ENCODE data around the gene EPHA4.

EPHA4 gene

DNA sequence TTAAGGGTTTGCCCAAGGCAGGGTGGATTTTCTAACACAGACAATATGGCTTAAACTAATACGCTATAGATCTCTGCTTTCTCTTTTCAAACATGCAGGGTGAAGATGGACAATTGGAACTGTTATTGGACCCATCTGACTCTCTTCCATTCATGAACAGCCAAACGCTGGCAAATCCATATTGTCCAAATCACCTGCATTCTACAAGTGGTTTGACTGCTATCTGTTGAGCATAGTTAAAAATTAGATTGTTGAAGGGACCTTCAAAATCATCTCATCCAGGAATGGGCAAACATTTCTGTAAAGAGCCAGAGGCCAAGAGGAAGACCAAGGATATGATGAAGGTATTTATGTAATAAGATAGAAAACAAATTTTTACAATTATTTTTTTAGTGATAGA is 65.6 kb downstream of the EPHA4 start:
- TF ChIP-seq, protein P1, sequence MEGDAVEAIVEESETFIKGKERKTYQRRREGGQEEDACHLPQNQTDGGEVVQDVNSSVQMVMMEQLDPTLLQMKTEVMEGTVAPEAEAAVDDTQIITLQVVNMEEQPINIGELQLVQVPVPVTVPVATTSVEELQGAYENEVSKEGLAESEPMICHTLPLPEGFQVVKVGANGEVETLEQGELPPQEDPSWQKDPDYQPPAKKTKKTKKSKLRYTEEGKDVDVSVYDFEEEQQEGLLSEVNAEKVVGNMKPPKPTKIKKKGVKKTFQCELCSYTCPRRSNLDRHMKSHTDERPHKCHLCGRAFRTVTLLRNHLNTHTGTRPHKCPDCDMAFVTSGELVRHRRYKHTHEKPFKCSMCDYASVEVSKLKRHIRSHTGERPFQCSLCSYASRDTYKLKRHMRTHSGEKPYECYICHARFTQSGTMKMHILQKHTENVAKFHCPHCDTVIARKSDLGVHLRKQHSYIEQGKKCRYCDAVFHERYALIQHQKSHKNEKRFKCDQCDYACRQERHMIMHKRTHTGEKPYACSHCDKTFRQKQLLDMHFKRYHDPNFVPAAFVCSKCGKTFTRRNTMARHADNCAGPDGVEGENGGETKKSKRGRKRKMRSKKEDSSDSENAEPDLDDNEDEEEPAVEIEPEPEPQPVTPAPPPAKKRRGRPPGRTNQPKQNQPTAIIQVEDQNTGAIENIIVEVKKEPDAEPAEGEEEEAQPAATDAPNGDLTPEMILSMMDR (conservative IDR thresholded peaks at IDR 0.05; ENCODE audit: low read depth, low read length) = no peak
- no peaks in the 10 kb centered on the region for H3K79me2 ChIP-seq (ENCODE audit: insufficient read depth, low read depth)
- no peak overlapping the region for H2AFZ ChIP-seq (ENCODE audit: low read depth)
- no peaks in the 10 kb centered on the region for H3K4me1 ChIP-seq (ENCODE audit: low read depth, poor library complexity, severe bottlenecking)
- H3K4me2 ChIP-seq = no peak overlapping the region
- H3K36me3 ChIP-seq (ENCODE audit: insufficient read depth) = no peaks in the 10 kb centered on the region
- H3K9ac ChIP-seq = no peak overlapping the region
- H3K4me3 ChIP-seq (IDR thresholded peaks at IDR 0.05; ENCODE audit: insufficient read depth, low read depth, low read length) = no peak overlapping the region
- no peaks in the 10 kb centered on the region for H4K20me1 ChIP-seq (ENCODE audit: insufficient read depth)
- no peaks in the 10 kb centered on the region for H3K27me3 ChIP-seq (ENCODE audit: insufficient read depth, low read depth)
- H3K27ac ChIP-seq = no peak overlapping the region

DNA sequence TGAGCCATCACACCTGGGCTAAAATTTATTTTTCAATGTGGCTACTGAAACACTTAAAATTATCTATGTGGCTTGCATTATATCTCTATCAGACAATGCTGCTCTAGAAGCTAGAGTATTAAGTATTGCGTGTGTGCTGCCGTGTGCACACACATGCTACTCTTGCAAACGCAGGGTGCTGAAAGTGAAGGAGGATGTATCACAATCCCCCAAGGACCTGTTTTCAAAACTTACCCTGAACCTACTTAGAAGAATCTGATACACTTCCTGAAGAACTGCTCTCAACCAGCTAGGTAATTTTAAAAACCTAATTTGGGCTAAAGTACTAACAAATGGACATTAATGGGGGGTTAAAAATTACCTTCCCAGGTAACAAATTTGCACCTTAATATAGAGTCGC is 66.5 kb downstream of the EPHA4 start:
- TF ChIP-seq, protein P1 (conservative IDR thresholded peaks at IDR 0.05; ENCODE audit: low read depth, low read length) = no peak

DNA sequence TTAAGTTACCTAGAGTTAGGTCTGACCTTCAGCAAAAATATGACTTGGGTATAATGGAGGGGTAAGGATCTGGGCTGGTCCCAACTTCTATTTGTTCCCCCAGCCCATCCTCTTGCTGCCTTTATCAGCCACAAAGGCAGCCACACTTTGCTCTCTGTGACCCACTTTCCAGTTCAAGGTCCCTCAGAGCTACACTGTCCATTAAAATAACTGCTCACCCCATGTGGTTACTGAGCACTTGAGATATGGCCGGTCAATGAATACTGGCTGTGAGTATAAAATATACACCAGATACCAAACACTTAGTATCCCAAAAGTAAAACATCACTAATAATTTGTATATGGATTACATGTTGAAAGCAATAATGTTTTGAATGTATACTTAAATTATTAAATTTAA is 67.2 kb downstream of the EPHA4 start:
- TF ChIP-seq, protein P1 (conservative IDR thresholded peaks at IDR 0.05; ENCODE audit: low read depth, low read length) = no peak
- Histone ChIP-seq H3K4me2 (no peak overlapping the region), H4K20me1 (ENCODE audit: insufficient read depth) (no peaks in the 10 kb centered on the region), H2AFZ (ENCODE audit: low read depth) (no peak overlapping the region), H3K27me3 (ENCODE audit: insufficient read depth, low read depth) (no peaks in the 10 kb centered on the region), H3K4me3 (IDR thresholded peaks at IDR 0.05; ENCODE audit: insufficient read depth, low read depth, low read length) (no peak overlapping the region), H3K9ac (no peak overlapping the region), H3K79me2 (ENCODE audit: insufficient read depth, low read depth) (no peaks in the 10 kb centered on the region), H3K27ac (no peak overlapping the region), H3K36me3 (ENCODE audit: insufficient read depth) (no peaks in the 10 kb centered on the region), H3K4me1 (ENCODE audit: low read depth, poor library complexity, severe bottlenecking) (no peaks in the 10 kb centered on the region)

More for the DNA sequence above, 66.5 kb downstream of the EPHA4 start:
- H4K20me1 ChIP-seq (ENCODE audit: insufficient read depth) = no peaks in the 10 kb centered on the region
- H3K27me3 ChIP-seq (ENCODE audit: insufficient read depth, low read depth) = no peaks in the 10 kb centered on the region
- H2AFZ ChIP-seq (ENCODE audit: low read depth) = no peak overlapping the region
- H3K4me1 ChIP-seq (ENCODE audit: low read depth, poor library complexity, severe bottlenecking) = no peaks in the 10 kb centered on the region
- no peaks in the 10 kb centered on the region for H3K36me3 ChIP-seq (ENCODE audit: insufficient read depth)
- no peak overlapping the region for H3K4me2 ChIP-seq
- H3K79me2 ChIP-seq (ENCODE audit: insufficient read depth, low read depth) = no peaks in the 10 kb centered on the region
- H3K27ac ChIP-seq = no peak overlapping the region
- H3K9ac ChIP-seq = no peak overlapping the region
- H3K4me3 ChIP-seq (IDR thresholded peaks at IDR 0.05; ENCODE audit: insufficient read depth, low read depth, low read length) = no peak overlapping the region

DNA sequence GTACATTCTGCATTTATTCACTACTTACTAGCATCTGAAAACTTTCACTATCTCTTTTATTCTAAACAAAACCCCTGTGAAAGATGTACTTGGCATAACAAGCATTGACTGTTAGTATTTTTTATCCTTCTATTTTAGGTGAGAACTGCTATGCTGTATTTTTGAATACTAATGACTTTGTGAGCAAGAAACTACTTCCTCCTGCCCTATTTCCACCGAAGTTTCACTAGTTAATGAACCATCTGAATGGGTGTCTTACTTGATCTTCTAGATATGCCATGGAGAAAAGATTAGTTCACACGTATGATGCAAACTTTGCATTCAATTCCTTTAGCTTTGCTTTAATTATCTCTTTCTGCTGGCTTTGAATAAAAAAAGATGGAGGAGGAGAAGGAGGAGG is 68.1 kb downstream of the EPHA4 start:
- no peak overlapping the region for H3K4me3 ChIP-seq (IDR thresholded peaks at IDR 0.05; ENCODE audit: insufficient read depth, low read depth, low read length)
- no peaks in the 10 kb centered on the region for H3K36me3 ChIP-seq (ENCODE audit: insufficient read depth)
- H2AFZ ChIP-seq (ENCODE audit: low read depth) = no peak overlapping the region
- no peaks in the 10 kb centered on the region for H4K20me1 ChIP-seq (ENCODE audit: insufficient read depth)
- H3K79me2 ChIP-seq (ENCODE audit: insufficient read depth, low read depth) = no peaks in the 10 kb centered on the region
- no peak overlapping the region for H3K27ac ChIP-seq
- no peaks in the 10 kb centered on the region for H3K4me1 ChIP-seq (ENCODE audit: low read depth, poor library complexity, severe bottlenecking)
- H3K4me2 ChIP-seq = no peak overlapping the region
- H3K27me3 ChIP-seq (ENCODE audit: insufficient read depth, low read depth) = no peaks in the 10 kb centered on the region
- no peak overlapping the region for H3K9ac ChIP-seq
- TF ChIP-seq, protein P1 (conservative IDR thresholded peaks at IDR 0.05; ENCODE audit: low read depth, low read length) = no peak

Measured in KMS-11 (cell line).